Stomach (tissue), 9 donors: Measurements from ENCODE around the gene LRRC9. TPM values are rescaled to one million over a fixed set of nuclear protein-coding genes. Genes with fewer than 3 reads are reported as not detected.
"Not testable (repeated sequence)": the region's sequence is repeated elsewhere in the genome, so short reads cannot be mapped to it uniquely, and the experiment has no call there.

ENCODE experiments used
- DNase-seq, 2 donors: peaks; one replicate each; pipeline versions ENCODE4 v3.0.0 to v3.0.0-alpha.2; 2013 to 2019
- H3K27ac ChIP-seq, 5 donors: fragments of 200-600 bp in 4 of 5; sonication (generic) in 4 of 5; one replicate each; pipeline ENCODE4 v1.5.1; 2013 to 2019; ENCODE audit warnings: mild to moderate bottlenecking in 1 of 5, moderate library complexity in 1 of 5
- H3K27me3 ChIP-seq, 3 donors: fragments of 200-600 bp; sonication (generic); one replicate each; pipeline ENCODE4 v1.5.1; 2017 to 2019; ENCODE audit warnings: mixed run types in 1 of 3
- H3K36me3 ChIP-seq, 4 donors: fragments of 200-600 bp; sonication (generic); 1 replicate in 3 of 4; 2 replicates in 1 of 4; pipeline ENCODE4 v1.5.1; 2016 to 2019
- H3K4me1 ChIP-seq, 4 donors: fragments of 200-600 bp; sonication (generic); one replicate each; pipeline ENCODE4 v1.5.1; 2016 to 2019
- H3K4me3 ChIP-seq, 4 donors: fragments of 200-600 bp; sonication (generic) in 3 of 4; one replicate each; pipeline ENCODE4 v1.5.1; 2016 to 2019; ENCODE audit warnings: mild to moderate bottlenecking in 1 of 4
- H3K9me3 ChIP-seq, 4 donors: fragments of 200-600 bp; sonication (generic); one replicate each; pipeline ENCODE4 v1.5.1; 2016 to 2019
- CTCF ChIP-seq, 7 experiments: fragments of 450-650 bp in 4 of 7; fragments of 200-600 bp in 3 of 7; sonication (generic) in 3 of 7; IDR thresholded peaks; one replicate each; pipeline ENCODE4 v1.5.1; 2016 to 2019; ENCODE audit warnings: antibody characterized with exemption in 7 of 7, control low read depth in 2 of 7, mild to moderate bottlenecking in 1 of 7
- EP300 ChIP-seq: sonication (generic); formaldehyde crosslinking; IDR thresholded peaks from one replicate; pipeline ENCODE4 v1.6.1; 2017; ENCODE audit warnings: antibody characterized with exemption
- POLR2A ChIP-seq, 4 donors: fragments of 450-650 bp; IDR thresholded peaks; one replicate each; pipeline ENCODE4 v1.6.1; 2016; ENCODE audit warnings: antibody characterized with exemption in 4 of 4, control low read depth in 2 of 4, mild to moderate bottlenecking in 1 of 4, moderate library complexity in 1 of 4
- POLR2AphosphoS5 ChIP-seq, 3 donors: sonication (generic); formaldehyde crosslinking; IDR thresholded peaks; one replicate each; pipeline ENCODE4 v1.6.1; 2016; ENCODE audit warnings: antibody characterized with exemption in 3 of 3
- WGBS, 5 donors: extraction: QIAGEN DNeasy Blood & Tissue Kit in 3 of 5; methylation state at CpG; one replicate each; pipeline versions ENCODE4 v1.1.5 to v1.1.7; 2013 to 2018; 5-methylcytosine and 5-hydroxymethylcytosine counted together
- intact Hi-C: fragments of 100-400 bp; cut with DNase I; formaldehyde crosslinking; loops from one replicate; pipeline ENCODE4 v1.15.1; 2023; ENCODE audit warnings: low total_unique reads
- polyA plus RNA-seq, 3 donors: library from polyadenylated mRNA; stranded (reverse); fragments of 200-250 nt; gene quantifications; one replicate each; pipeline ENCODE4 v1.2.3, GENCODE V29; 2013
- total RNA-seq, 5 donors: library from RNA; depleted of rRNA; stranded (reverse); fragments of >200 nt; gene quantifications; one replicate each; pipeline versions ENCODE4 v1.1.0 to v1.2.3, GENCODE V29; 2014 to 2016
- donor health status: healthy with polysubstance abuse.
- donor health status: Bipolar disorder and iron deficiency.
- donor health status: healthy.

Gene LRRC9
- total and polyA plus RNA-seq, 8 donors = not detected

GRCh38 chr14:60095781-60096450 is 176.0 kb downstream of the LRRC9 start:
- H3K4me1 ChIP-seq = peaks cover 15 to 38% (median 32%) of the 10 kb centered on the region in 4 donors
- intact Hi-C loops = loop anchor here (10.0 kb wide), 1 partner anchor 69 kb away; the partner anchor contains the start of gene DHRS7
- TF ChIP-seq CTCF (IDR thresholded peaks at IDR 0.05) (no peak), EP300 (no peak), POLR2AphosphoS5 (IDR thresholded peaks at IDR 0.05) (no peak), POLR2A (IDR thresholded peaks at IDR 0.05) (no peak)
- H3K27me3 ChIP-seq = no peaks in the 10 kb centered on the region
- H3K36me3 ChIP-seq = peaks cover 0 to 11% (median 11%) of the 10 kb centered on the region in 4 donors
- no peaks in the 10 kb centered on the region for H3K9me3 ChIP-seq
- no peak overlapping the region for H3K4me3 ChIP-seq
- 41 to 64% (median 45%) methylated on average over 3 of the region's 3 CpGs for WGBS, 5 donors
- H3K27ac ChIP-seq = peak overlapping the region in 1 of 5 donors; percentile 99
- DNase-seq = no peak

DNA sequence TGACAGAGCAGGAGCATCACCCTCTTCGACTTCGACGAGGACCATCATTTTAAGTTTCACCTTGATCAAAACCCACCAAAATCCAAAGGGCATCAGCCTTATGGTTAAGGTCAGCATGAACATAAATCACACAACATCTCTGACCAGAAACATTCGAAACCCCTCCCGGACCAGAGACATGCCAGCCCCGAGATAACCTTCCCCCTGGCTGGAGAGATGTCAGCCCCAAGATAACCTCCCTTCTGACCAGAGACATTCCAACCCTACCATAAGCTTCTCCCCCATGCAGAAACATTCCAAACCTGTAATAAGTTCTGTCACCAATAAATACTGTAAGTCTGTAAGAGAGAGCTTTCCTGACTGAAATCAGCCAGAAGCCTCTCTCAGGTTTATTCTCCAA is 178.0 kb downstream of the LRRC9 start:
- Histone ChIP-seq H3K4me1 (peaks cover 12 to 50% (median 37%) of the 10 kb centered on the region in 4 donors), H3K27me3 (no peaks in the 10 kb centered on the region), H3K27ac (no peak overlapping the region), H3K36me3 (peaks cover 0 to 11% (median 11%) of the 10 kb centered on the region in 4 donors), H3K4me3 (no peak overlapping the region), H3K9me3 (no peaks in the 10 kb centered on the region)
- no peak for DNase-seq
- 90 to 94% (median 92%) methylated on average over 6 of the region's 6 CpGs for WGBS, 5 donors
- no peak for TF ChIP-seq POLR2A (IDR thresholded peaks at IDR 0.05)
- no peak for TF ChIP-seq EP300
- no peak for TF ChIP-seq POLR2AphosphoS5 (IDR thresholded peaks at IDR 0.05)
- intact Hi-C loops = loop anchor here (10.0 kb wide), 1 partner anchor 67 kb away; the partner anchor contains the start of gene DHRS7

DNA sequence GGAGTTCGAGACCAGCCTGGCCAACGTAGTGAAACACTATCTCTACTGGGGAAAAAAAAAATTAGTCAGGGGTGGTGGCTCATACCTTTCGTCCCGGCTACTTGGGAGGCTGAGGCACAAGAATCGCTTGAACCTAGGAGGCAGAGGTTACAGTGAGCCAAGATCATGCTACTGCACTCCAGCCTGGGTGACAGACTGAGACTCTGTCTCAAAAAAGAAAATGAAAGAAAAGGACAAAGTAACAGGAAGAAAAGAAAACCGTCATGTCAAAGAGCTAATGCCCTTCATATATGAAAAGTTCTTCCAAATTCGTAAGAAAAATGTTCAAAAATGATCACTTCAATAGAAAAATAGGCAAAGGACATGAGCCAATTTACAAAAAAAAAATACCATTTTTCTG is 179.9 kb downstream of the LRRC9 start:
- intact Hi-C loops = loop anchor here (10.0 kb wide), 1 partner anchor 65 kb away; the partner anchor contains the start of gene DHRS7
- H3K27ac ChIP-seq, H3K27me3 ChIP-seq, H3K9me3 ChIP-seq, DNase-seq, H3K4me3 ChIP-seq: not testable (repeated sequence)
- WGBS, 5 donors = 96 to 98% (median 97%) methylated on average over 7 of the region's 7 CpGs
- Histone ChIP-seq H3K36me3 (peaks cover 0 to 11% (median 11%) of the 10 kb centered on the region in 4 donors), H3K4me1 (peaks cover 0 to 39% (median 24%) of the 10 kb centered on the region in 4 donors)

GRCh38 chr14:60101786-60102185 is 181.8 kb downstream of the LRRC9 start:
- no peak for DNase-seq
- 94 to 98% (median 97%) methylated on average over 1 of the region's 1 CpG for WGBS, 5 donors
- intact Hi-C loops = no loop called here

DNA sequence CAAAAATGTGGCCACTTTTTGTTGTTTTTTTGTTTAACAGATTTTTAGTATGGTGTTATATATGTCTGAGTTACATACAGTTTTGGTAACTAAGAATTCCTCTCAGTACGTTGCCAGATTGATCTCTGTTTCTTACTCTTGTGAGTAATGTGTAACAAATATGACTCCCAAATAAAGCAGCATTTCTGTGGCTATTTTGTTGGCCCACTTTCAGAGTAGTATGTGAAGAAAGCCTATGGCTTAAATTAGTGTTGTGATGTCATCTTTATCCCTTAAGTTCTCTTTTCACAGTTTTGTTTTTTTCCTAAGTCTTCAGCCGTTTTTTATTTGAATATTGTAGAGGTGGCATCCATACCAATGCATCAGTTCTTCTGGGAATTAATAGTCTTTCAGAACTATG is 182.4 kb downstream of the LRRC9 start:
- Histone ChIP-seq H3K27ac (no peak overlapping the region), H3K4me3 (no peak overlapping the region), H3K9me3 (no peaks in the 10 kb centered on the region), H3K36me3 (peaks cover 0 to 11% (median 9%) of the 10 kb centered on the region in 4 donors), H3K27me3 (no peaks in the 10 kb centered on the region), H3K4me1 (peaks cover 0 to 38% (median 14%) of the 10 kb centered on the region in 4 donors)
- peak in 1 of 2 donors; percentile 31 for DNase-seq
- TF ChIP-seq EP300 (no peak), POLR2AphosphoS5 (IDR thresholded peaks at IDR 0.05) (no peak), POLR2A (IDR thresholded peaks at IDR 0.05) (no peak), CTCF (IDR thresholded peaks at IDR 0.05) (no peak)
- intact Hi-C loops = no loop called here
- 48 to 59% (median 53%) methylated on average over 2 of the region's 2 CpGs for WGBS, 5 donors

More at GRCh38 chr14:60101786-60102185, 181.8 kb downstream of the LRRC9 start:
- TF ChIP-seq CTCF (IDR thresholded peaks at IDR 0.05) (no peak), POLR2A (IDR thresholded peaks at IDR 0.05) (no peak), POLR2AphosphoS5 (IDR thresholded peaks at IDR 0.05) (no peak), EP300 (no peak)
- H3K4me1 ChIP-seq = peaks cover 0 to 32% (median 11%) of the 10 kb centered on the region in 4 donors
- no peaks in the 10 kb centered on the region for H3K27me3 ChIP-seq
- no peaks in the 10 kb centered on the region for H3K9me3 ChIP-seq
- H3K4me3 ChIP-seq = no peak overlapping the region
- peaks cover 0 to 11% (median 11%) of the 10 kb centered on the region in 4 donors for H3K36me3 ChIP-seq
- no peak overlapping the region for H3K27ac ChIP-seq
